ENCODE data around the gene LSAMP.

DNA sequence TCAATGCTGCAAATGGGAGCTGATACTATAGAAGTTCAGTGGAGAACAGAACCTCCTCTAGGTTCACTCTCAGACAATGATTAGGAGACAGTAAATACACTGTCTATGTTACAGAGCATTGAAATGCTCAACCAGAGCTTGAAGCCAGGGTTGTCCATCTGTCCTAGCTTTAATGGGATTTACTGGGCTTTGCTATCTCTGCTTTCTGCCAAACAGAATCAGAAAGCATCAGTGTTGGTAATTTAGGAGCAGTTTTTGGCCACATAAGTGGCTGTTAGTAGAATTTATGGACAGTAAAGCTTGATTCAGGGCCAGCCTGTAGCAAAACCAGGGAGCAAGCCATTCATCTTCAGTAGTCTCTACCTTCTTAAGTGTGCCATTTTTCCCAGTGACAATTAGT lies 396.3 kb downstream of the LSAMP start:
- TF ChIP-seq CTCF (IDR thresholded peaks at IDR 0.05) (no peak), POLR2A (IDR thresholded peaks at IDR 0.05) (no peak)
